ENCODE measurements around the gene GBX2. TPM values are rescaled to one million over a fixed set of nuclear protein-coding genes. Genes with fewer than 3 reads are reported as not detected.

Gene GBX2
- total and polyA plus RNA-seq, 2 of the 8 experiments (the other 6 are each of a cell fraction or from before 2014, with no cell fraction given) = 0.38 to 0.89 TPM

GRCh38 chr2:236117861-236118269 is 50.3 kb downstream of the GBX2 start (continued):
- no peak for TF ChIP-seq CHD7 (IDR thresholded peaks at IDR 0.05; ENCODE audit: insufficient replicate concordance, low read length)
- peak; percentile 81; the same call in 1 of the 2 replicates for TF ChIP-seq RXRA (IDR thresholded peaks at IDR 0.05; ENCODE audit: insufficient read depth, low read depth, low read length)
- TF ChIP-seq EZH2 (IDR thresholded peaks at IDR 0.05; ENCODE audit: low read depth, low read length, severe bottlenecking) = peak; percentile 30
- 0 out of 4 replicates have a peak, but pooled peaks of 1 of the 2 experiments have one; percentile 27 for TF ChIP-seq SIN3A (conservative IDR thresholded peaks at IDR 0.05 in 1 of 2, IDR thresholded peaks at IDR 0.05 in 1 of 2; ENCODE audit: low read depth in 1 of 2, low read length in 2 of 2)

Measured in H1 (cell line).